GM12878 (cell line): ENCODE data around the gene AKR1B1. TPM values are rescaled to one million over a fixed set of nuclear protein-coding genes. Genes with fewer than 3 reads are reported as not detected.

Source experiments
- ATAC-seq: fragments of 200-7000 bp; cut with Tn5 transposase; 3 replicates; pipeline ENCODE4 v1.9.1; 2020; ENCODE audit warnings: mild to moderate bottlenecking, moderate library complexity
- BruUV-seq: library from RNA; stranded (reverse); fragments of 400-500 nt; replicated peaks from 2 replicates; lab custom pipeline; 2021; lab: Mats Ljungman, UMichigan
- CTCF ChIA-PET: fragments of 300-600 bp; sonication (Branson Sonifier 250); formaldehyde crosslinking; extraction: SDS; loops from one replicate; lab custom pipeline; 2021; ENCODE audit warnings: inconsistent platforms; lab: Yijun Ruan, JAX
- POLR2A ChIA-PET: fragments of 350-600 bp; formaldehyde crosslinking; extraction: SDS; loops from one replicate; lab custom pipeline; 2021; ENCODE audit warnings: inconsistent platforms; lab: Charles Lee
- RAD21 ChIA-PET: fragments of 300-600 bp; sonication (Branson Sonifier 250); formaldehyde crosslinking; loops from one replicate; lab custom pipeline; 2023; ENCODE audit warnings: antibody characterized with exemption; ENCODE audit not compliant: unreplicated experiment; lab: Charles Lee
- SMC1A ChIA-PET: fragments of 300-600 bp; sonication (Branson Sonifier 250); formaldehyde crosslinking; loops from one replicate; lab custom pipeline; 2023; ENCODE audit not compliant: unreplicated experiment, uncharacterized antibody; lab: Charles Lee
- DNase-seq: peaks from one replicate; pipeline ENCODE4 v3.0.0-alpha.2; 2011; ENCODE audit warnings: low read depth, low spot score
- FAIRE-seq: peaks from 3 replicates; lab custom pipeline; 2011; peaks lifted over from hg19 to GRCh38; lab: Jason Lieb, UNC
- H2AFZ ChIP-seq: 2 replicates; pipeline ENCODE4 v1.6.0; 2011; ENCODE audit warnings: low read depth, low read length, control low read depth; ENCODE audit not compliant: control insufficient read depth
- H3K27ac ChIP-seq: 2 replicates; pipeline ENCODE4 v1.5.1; 2011; ENCODE audit warnings: control low read depth; ENCODE audit not compliant: control insufficient read depth, insufficient read depth
- H3K27me3 ChIP-seq, 2 experiments: replicated peaks in 1 of 2; 2 replicates each; pipeline versions ENCODE4 v1.6.0 to v1.6.1; 2011; ENCODE audit warnings: low read length in 1 of 2; ENCODE audit not compliant: control insufficient read depth in 2 of 2, insufficient read depth in 2 of 2
- H3K36me3 ChIP-seq, 2 experiments: 2 replicates each; pipeline ENCODE4 v1.5.1; 2011; ENCODE audit warnings: low read length in 1 of 2; ENCODE audit not compliant: control insufficient read depth in 2 of 2, insufficient read depth in 2 of 2
- H3K4me1 ChIP-seq: 2 replicates; pipeline ENCODE4 v1.6.1; 2011; ENCODE audit warnings: mild to moderate bottlenecking, low read length, moderate library complexity, mixed read lengths; ENCODE audit not compliant: control insufficient read depth, insufficient read depth
- H3K4me2 ChIP-seq: 2 replicates; pipeline ENCODE4 v1.6.0; 2011; ENCODE audit warnings: control low read depth; ENCODE audit not compliant: control insufficient read depth, insufficient read depth
- H3K4me3 ChIP-seq: fragments of 200-600 bp; sonication (generic); 2 replicates; pipeline ENCODE4 v1.5.1; 2016
- H3K79me2 ChIP-seq: 2 replicates; pipeline ENCODE4 v1.6.0; 2011; ENCODE audit warnings: low read length; ENCODE audit not compliant: control insufficient read depth, insufficient read depth
- H3K9ac ChIP-seq: 2 replicates; pipeline ENCODE4 v1.8.0; 2011; ENCODE audit warnings: low read length, control low read depth, mixed read lengths; ENCODE audit not compliant: control insufficient read depth, insufficient read depth
- H3K9me3 ChIP-seq: replicated peaks from 3 replicates; pipeline ENCODE4 v1.5.1; 2011; ENCODE audit warnings: mild to moderate bottlenecking, low read length; ENCODE audit not compliant: control insufficient read depth, insufficient read depth
- H4K20me1 ChIP-seq: 2 replicates; pipeline ENCODE4 v1.6.0; 2011; ENCODE audit not compliant: control insufficient read depth, insufficient read depth
- HDGF ChIP-seq: fragments of 450-650 bp; IDR thresholded peaks from 2 replicates; pipeline ENCODE4 v1.6.1; 2016; ENCODE audit warnings: antibody characterized with exemption
- WGBS: methylation state at CpG from one replicate; pipeline ENCODE4 v1.1.6; 2016; ENCODE audit warnings: low lambda C conversion rate; ENCODE audit not compliant: insufficient replicate concordance, insufficient coverage; ENCODE audit errors: missing lambda C conversion rate; 5-methylcytosine and 5-hydroxymethylcytosine counted together
- in situ Hi-C: fragments of 300-500 bp; cut with MboI; formaldehyde crosslinking; loops from 9 replicates; pipeline ENCODE4 v1.14.3; 2018; ENCODE audit warnings: mixed read lengths
- intact Hi-C: fragments of 100-400 bp; cut with micrococcal nuclease; formaldehyde crosslinking; loops from one replicate; pipeline ENCODE4 v1.14.2; 2022; ENCODE audit not compliant: unreplicated experiment
- polyA plus RNA-seq, 11 experiments: library from polyadenylated mRNA; depleted of rRNA in 4 of 11; unstranded in 6 of 11; stranded (reverse) in 5 of 11; fragments of >200 nt; fragmentation: Nextera tagmentation in 4 of 11; fragmentation: Illumina TruSeq in 1 of 11; extraction: Ambion mirVana in 4 of 11; extraction: Trizol in 1 of 11; gene quantifications; 1 replicate in 1 of 11; 2 replicates in 10 of 11; pipeline versions ENCODE4 v1.2.1 to v1.2.3, GENCODE V29; 2011 to 2016; ENCODE audit warnings: inconsistent platforms in 2 of 11, missing spikeins in 2 of 11, low read depth in 1 of 11
- total RNA-seq, 4 experiments: library from RNA; depleted of rRNA in 3 of 4; stranded (reverse); fragments of >200 nt in 3 of 4; fragmentation: Illumina TruSeq in 1 of 4; extraction: Trizol in 1 of 4; gene quantifications; 2 replicates each; pipeline versions ENCODE4 v1.2.1 to v1.2.3, GENCODE V29; 2013 to 2021
- TF ChIP-seq, protein P1 (sequence below): IDR thresholded peaks from 2 replicates; pipeline ENCODE4 v1.6.1; 2012; ENCODE audit warnings: improper control_type of control experiment, low read depth, low read length; ENCODE audit not compliant: insufficient replicate concordance
- TF ChIP-seq, protein P2 (sequence below), 3 experiments: IDR thresholded peaks in 2 of 3; conservative IDR thresholded peaks in 1 of 3; 2 replicates each; pipeline ENCODE4 v1.5.1; 2011; ENCODE audit warnings: low read depth in 3 of 3, low read length in 3 of 3, mild to moderate bottlenecking in 3 of 3, control low read depth in 2 of 3, moderate library complexity in 2 of 3, inconsistent platforms in 1 of 3, mixed read lengths in 1 of 3; ENCODE audit not compliant: control insufficient read depth in 2 of 3, insufficient read depth in 1 of 3; ENCODE audit errors: extremely low read depth in 1 of 3

The AKR1B1 gene
- total and polyA plus RNA-seq, 10 of the 15 experiments (the other 5 are each of a cell fraction or from before 2014, with no cell fraction given): 40.4 to 252 (median 156) TPM

DNA sequence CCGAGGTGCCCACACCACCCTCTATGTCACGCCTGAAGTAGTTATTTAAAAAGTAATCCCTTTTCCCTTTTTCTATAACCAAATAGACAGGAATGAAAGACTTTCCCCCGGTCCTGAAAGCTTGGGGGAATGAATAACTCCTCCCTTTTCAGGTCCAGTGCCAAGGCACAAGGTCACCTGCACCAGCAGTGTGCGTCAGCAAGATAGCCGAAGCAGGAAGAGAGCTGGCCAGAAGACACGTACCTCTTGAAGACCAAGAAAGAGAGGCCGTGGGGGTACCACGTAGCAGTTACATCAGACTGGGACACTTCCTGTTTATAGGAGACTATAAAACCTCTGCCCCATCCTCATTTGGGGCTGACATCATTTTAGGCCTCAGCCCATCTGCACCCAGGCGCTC lies 10.7 kb upstream of the AKR1B1 start:
- ChIA-PET RAD21 (no interaction called here), CTCF (no interaction called here), POLR2A (no interaction called here), SMC1A (no interaction called here)
- no peak for FAIRE-seq
- no peaks in the 10 kb centered on the region for H3K36me3 ChIP-seq
- no peaks in the 10 kb centered on the region for H3K4me1 ChIP-seq
- ATAC-seq: no peak
- no peaks in the 10 kb centered on the region for H4K20me1 ChIP-seq
- no peak overlapping the region for H2AFZ ChIP-seq
- WGBS: 40% methylated on average over 9 of the region's 9 CpGs
- no TSS peak for BruUV-seq
- H3K27me3 ChIP-seq: no peaks in the 10 kb centered on the region
- H3K27ac ChIP-seq: no peak overlapping the region
- H3K4me2 ChIP-seq: no peak overlapping the region
- in situ Hi-C loops: no loop called here
- no peak for DNase-seq
- no peak for TF ChIP-seq HDGF
- no peak overlapping the region for H3K4me3 ChIP-seq
- intact Hi-C loops: no loop called here
- H3K9ac ChIP-seq: no peak overlapping the region
- peaks cover 2% of the 10 kb centered on the region; the same call in 2 of the 3 replicates for H3K9me3 ChIP-seq
- no peaks in the 10 kb centered on the region for H3K79me2 ChIP-seq

GRCh38 chr7:134468475-134468874 lies 9.6 kb upstream of the AKR1B1 start:
- DNase-seq: no peak
- no peaks in the 10 kb centered on the region for H3K4me1 ChIP-seq
- H4K20me1 ChIP-seq: no peaks in the 10 kb centered on the region
- FAIRE-seq: no peak
- ChIA-PET POLR2A (no interaction called here), SMC1A (interaction anchor here (0.6 kb wide), 1 partner anchor 1322 kb away, joined by 3 read pairs; no protein-coding TSS in a partner anchor), CTCF (interaction anchor here (1.3 kb wide), 1 partner anchor 11 kb away, joined by 3 read pairs; no protein-coding TSS in a partner anchor), RAD21 (no interaction called here)
- intact Hi-C loops (no loop called here), in situ Hi-C loops (no loop called here)
- no peak overlapping the region for H3K27ac ChIP-seq
- 65% methylated on average over 6 of the region's 6 CpGs for WGBS
- TF ChIP-seq, protein P1, sequence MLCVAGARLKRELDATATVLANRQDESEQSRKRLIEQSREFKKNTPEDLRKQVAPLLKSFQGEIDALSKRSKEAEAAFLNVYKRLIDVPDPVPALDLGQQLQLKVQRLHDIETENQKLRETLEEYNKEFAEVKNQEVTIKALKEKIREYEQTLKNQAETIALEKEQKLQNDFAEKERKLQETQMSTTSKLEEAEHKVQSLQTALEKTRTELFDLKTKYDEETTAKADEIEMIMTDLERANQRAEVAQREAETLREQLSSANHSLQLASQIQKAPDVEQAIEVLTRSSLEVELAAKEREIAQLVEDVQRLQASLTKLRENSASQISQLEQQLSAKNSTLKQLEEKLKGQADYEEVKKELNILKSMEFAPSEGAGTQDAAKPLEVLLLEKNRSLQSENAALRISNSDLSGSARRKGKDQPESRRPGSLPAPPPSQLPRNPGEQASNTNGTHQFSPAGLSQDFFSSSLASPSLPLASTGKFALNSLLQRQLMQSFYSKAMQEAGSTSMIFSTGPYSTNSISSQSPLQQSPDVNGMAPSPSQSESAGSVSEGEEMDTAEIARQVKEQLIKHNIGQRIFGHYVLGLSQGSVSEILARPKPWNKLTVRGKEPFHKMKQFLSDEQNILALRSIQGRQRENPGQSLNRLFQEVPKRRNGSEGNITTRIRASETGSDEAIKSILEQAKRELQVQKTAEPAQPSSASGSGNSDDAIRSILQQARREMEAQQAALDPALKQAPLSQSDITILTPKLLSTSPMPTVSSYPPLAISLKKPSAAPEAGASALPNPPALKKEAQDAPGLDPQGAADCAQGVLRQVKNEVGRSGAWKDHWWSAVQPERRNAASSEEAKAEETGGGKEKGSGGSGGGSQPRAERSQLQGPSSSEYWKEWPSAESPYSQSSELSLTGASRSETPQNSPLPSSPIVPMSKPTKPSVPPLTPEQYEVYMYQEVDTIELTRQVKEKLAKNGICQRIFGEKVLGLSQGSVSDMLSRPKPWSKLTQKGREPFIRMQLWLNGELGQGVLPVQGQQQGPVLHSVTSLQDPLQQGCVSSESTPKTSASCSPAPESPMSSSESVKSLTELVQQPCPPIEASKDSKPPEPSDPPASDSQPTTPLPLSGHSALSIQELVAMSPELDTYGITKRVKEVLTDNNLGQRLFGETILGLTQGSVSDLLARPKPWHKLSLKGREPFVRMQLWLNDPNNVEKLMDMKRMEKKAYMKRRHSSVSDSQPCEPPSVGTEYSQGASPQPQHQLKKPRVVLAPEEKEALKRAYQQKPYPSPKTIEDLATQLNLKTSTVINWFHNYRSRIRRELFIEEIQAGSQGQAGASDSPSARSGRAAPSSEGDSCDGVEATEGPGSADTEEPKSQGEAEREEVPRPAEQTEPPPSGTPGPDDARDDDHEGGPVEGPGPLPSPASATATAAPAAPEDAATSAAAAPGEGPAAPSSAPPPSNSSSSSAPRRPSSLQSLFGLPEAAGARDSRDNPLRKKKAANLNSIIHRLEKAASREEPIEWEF: no peak
- TF ChIP-seq, protein P2, sequence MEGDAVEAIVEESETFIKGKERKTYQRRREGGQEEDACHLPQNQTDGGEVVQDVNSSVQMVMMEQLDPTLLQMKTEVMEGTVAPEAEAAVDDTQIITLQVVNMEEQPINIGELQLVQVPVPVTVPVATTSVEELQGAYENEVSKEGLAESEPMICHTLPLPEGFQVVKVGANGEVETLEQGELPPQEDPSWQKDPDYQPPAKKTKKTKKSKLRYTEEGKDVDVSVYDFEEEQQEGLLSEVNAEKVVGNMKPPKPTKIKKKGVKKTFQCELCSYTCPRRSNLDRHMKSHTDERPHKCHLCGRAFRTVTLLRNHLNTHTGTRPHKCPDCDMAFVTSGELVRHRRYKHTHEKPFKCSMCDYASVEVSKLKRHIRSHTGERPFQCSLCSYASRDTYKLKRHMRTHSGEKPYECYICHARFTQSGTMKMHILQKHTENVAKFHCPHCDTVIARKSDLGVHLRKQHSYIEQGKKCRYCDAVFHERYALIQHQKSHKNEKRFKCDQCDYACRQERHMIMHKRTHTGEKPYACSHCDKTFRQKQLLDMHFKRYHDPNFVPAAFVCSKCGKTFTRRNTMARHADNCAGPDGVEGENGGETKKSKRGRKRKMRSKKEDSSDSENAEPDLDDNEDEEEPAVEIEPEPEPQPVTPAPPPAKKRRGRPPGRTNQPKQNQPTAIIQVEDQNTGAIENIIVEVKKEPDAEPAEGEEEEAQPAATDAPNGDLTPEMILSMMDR (IDR thresholded peaks at IDR 0.05 in 2 of 3, conservative IDR thresholded peaks at IDR 0.05 in 1 of 3; ENCODE audit: control insufficient read depth in 2 of 3, extremely low read depth in 1 of 3, insufficient read depth in 1 of 3, low read depth in 3 of 3, low read length in 3 of 3): no peak
- no peak overlapping the region for H3K9ac ChIP-seq
- H3K4me3 ChIP-seq: no peak overlapping the region
- no TSS peak for BruUV-seq
- H3K4me2 ChIP-seq: no peak overlapping the region
- H3K36me3 ChIP-seq: no peaks in the 10 kb centered on the region
- peaks cover 2% of the 10 kb centered on the region; the same call in 2 of the 3 replicates for H3K9me3 ChIP-seq
- no peaks in the 10 kb centered on the region for H3K27me3 ChIP-seq
- ATAC-seq: no peak
- H2AFZ ChIP-seq: no peak overlapping the region
- H3K79me2 ChIP-seq: no peaks in the 10 kb centered on the region
